Measurements from ENCODE around the gene HTRA3. TPM values are rescaled to one million over a fixed set of nuclear protein-coding genes. Genes with fewer than 3 reads are reported as not detected.

The HTRA3 gene
- total RNA-seq, 2 donors from 2014 or later = 6.0 to 18.9 TPM

DNA sequence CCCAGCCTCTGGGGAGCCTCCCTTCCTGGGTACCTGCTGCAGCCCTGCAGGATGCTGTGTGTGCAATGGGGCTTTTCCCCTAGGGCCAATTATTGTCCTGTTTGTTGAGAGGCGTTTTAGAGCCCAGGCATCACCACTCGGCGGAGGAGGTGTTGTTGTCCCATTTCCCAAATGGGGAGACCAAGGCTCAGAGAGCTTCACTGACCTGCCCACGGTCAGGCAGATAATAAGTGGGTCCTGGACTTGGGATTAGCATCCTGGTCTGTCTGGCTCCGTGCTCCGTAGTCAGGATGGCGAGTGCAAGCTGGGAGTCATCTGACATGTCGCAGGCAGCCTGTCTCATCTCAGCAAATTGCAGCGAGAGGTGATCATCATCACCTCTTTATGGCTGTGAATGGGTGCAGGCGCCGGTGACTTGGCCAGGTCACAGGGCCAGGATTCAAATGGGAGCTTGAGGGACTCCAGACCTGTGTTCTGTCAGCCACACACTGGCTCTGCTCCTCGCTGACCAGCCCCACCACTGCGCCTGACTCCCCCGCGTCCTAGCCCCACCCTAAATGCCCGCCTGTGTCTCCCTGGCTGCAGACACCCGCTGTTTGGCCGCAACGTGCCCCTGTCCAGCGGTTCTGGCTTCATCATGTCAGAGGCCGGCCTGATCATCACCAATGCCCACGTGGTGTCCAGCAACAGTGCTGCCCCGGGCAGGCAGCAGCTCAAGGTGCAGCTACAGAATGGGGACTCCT, 16.6 kb downstream of the HTRA3 start:
- no peak for TF ChIP-seq POLR2AphosphoS5 (IDR thresholded peaks at IDR 0.05)
- TF ChIP-seq, protein P1, sequence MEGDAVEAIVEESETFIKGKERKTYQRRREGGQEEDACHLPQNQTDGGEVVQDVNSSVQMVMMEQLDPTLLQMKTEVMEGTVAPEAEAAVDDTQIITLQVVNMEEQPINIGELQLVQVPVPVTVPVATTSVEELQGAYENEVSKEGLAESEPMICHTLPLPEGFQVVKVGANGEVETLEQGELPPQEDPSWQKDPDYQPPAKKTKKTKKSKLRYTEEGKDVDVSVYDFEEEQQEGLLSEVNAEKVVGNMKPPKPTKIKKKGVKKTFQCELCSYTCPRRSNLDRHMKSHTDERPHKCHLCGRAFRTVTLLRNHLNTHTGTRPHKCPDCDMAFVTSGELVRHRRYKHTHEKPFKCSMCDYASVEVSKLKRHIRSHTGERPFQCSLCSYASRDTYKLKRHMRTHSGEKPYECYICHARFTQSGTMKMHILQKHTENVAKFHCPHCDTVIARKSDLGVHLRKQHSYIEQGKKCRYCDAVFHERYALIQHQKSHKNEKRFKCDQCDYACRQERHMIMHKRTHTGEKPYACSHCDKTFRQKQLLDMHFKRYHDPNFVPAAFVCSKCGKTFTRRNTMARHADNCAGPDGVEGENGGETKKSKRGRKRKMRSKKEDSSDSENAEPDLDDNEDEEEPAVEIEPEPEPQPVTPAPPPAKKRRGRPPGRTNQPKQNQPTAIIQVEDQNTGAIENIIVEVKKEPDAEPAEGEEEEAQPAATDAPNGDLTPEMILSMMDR (IDR thresholded peaks at IDR 0.05) = no peak
- no peak for TF ChIP-seq POLR2A (IDR thresholded peaks at IDR 0.05)
- H3K9me3 ChIP-seq = no peaks in the 10 kb centered on the region
- no peak for DNase-seq (ENCODE audit: low spot score)
- no peak overlapping the region for H3K4me3 ChIP-seq
- H3K36me3 ChIP-seq = no peaks in the 10 kb centered on the region
- WGBS = 85% methylated on average over 23 of the region's 23 CpGs
- H3K27me3 ChIP-seq (replicated peaks; ENCODE audit: insufficient read depth) = no peaks in the 10 kb centered on the region
- H3K27ac ChIP-seq = no peak overlapping the region
- H3K4me1 ChIP-seq (replicated peaks) = peaks cover 5% of the 10 kb centered on the region
- intact Hi-C loops (cut with DNase I) = no loop called here

DNA sequence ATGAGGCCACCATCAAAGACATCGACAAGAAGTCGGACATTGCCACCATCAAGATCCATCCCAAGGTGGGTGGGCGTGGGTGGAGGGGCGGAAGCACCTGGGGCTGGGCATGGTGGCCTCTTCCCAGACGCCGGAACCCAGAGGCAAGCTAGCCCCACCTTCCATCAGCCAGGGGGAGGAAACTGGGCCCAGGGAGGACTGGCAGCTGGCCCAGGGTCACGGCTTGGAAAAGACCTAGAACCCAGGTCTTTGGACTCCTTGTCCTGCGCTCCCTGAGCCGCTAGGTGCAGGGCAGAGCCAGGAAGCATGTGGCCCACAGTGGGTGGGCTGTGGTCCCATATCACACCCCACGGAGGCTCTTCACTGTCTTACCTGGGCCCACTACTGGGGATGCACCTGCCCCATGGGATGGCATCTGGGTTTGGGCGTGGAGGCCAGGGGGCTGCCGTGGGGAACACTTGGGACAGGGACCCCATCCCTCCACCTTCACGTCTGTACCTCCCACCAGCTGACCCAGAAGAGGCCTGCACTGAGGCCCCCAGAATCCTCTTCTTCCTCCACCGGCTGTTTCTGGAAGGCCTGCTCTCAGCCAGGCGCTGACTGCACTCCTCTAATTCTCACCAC, 17.3 kb downstream of the HTRA3 start:
- Histone ChIP-seq H3K4me1 (replicated peaks) (peaks cover under 1% of the 10 kb centered on the region), H3K27me3 (replicated peaks; ENCODE audit: insufficient read depth) (no peaks in the 10 kb centered on the region), H3K4me3 (no peak overlapping the region), H3K9me3 (no peaks in the 10 kb centered on the region), H3K36me3 (no peaks in the 10 kb centered on the region), H3K27ac (no peak overlapping the region)
- 84% methylated on average over 13 of the region's 15 CpGs for WGBS
- intact Hi-C loops (cut with DNase I) = no loop called here
- TF ChIP-seq POLR2A (IDR thresholded peaks at IDR 0.05) (no peak), POLR2AphosphoS5 (IDR thresholded peaks at IDR 0.05) (no peak)
- TF ChIP-seq, protein P1 (IDR thresholded peaks at IDR 0.05) = no peak
- no peak for DNase-seq (ENCODE audit: low spot score)

DNA sequence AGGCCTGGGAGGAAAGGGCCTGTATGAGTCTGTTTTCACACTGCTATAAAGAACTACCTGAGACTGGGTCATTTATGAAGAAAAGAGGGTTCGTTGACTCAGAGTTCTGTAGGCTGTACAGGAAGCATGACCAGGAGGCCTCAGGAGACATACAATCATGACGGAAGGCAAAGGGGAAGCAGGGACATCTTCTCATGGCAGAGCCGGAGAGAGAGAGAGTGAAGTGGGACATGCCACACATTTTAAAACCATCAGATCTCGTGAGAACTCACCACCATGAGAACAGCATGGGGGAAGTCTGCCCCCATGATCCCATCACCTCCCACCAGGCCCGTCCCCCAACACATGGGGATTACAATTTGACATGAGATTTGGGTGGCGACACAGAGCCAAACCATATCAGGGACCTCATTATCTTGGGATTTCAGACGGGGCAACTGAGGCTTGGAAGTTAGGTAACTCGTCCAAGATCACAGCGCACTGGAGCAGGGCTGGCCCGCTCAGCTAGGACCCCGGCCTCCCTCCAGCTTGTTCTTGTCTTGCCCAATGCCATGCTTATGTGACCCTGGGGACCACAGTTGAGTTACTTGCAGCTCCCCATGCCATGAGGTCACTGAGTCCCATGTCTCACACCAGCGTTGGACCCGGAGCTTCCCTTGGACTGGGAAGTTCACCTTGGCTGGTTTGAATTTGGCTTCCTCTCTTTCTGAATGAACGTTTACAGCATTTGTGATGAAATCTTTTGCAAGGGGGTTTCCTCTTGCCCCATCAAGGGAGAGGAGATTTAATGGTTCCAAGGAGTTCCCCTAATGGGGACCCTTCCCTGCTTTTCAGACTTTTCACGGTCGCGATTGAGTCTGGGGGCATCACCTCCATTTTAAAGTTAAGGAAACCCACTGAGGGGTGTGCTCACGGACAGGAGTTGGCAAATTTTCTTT, 18.1 kb downstream of the HTRA3 start:
- no peaks in the 10 kb centered on the region for H3K4me1 ChIP-seq (replicated peaks)
- 90% methylated on average over 18 of the region's 18 CpGs for WGBS
- DNase-seq (ENCODE audit: low spot score) = no peak

DNA sequence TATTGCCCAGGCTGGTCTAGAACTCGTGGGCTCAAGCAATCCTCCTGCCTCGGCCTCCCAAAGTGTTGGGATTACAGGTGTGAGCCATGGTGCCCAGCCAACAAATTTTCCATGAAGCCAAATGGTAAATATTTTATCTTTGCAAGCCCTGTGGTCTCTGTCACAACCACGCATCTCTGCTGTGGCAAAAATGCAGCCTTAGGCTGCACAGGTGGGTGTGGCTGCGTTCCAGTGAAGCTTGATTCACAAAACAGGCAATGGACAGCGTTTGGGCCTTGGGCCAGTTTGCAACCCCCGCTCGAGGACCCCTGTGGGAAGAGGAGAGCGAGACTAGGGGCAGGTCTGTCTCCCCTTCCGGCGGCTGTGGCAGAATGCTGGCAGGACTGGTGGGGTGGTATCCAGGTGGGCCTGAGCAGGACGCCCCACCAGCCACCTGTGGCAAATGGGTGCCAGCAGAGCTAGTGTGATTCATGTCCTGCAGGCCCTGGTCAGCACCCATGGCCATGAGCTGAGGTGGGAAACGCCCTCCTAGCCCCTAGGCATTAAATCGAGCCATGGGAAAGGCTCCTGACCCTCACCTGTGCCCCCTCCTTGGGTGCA, 19.7 kb downstream of the HTRA3 start:
- Histone ChIP-seq H3K4me1 (replicated peaks) (no peaks in the 10 kb centered on the region), H3K36me3 (no peaks in the 10 kb centered on the region), H3K9me3 (no peaks in the 10 kb centered on the region), H3K27ac (no peak overlapping the region), H3K27me3 (replicated peaks; ENCODE audit: insufficient read depth) (no peaks in the 10 kb centered on the region), H3K4me3 (no peak overlapping the region)
- DNase-seq (ENCODE audit: low spot score) = no peak
- TF ChIP-seq, protein P1 (IDR thresholded peaks at IDR 0.05) = no peak
- no peak for TF ChIP-seq POLR2A (IDR thresholded peaks at IDR 0.05)
- TF ChIP-seq POLR2AphosphoS5 (IDR thresholded peaks at IDR 0.05) = no peak
- WGBS = 59% methylated on average over 11 of the region's 13 CpGs
- intact Hi-C loops (cut with DNase I) = no loop called here

More for the DNA sequence above, 18.1 kb downstream of the HTRA3 start:
- Histone ChIP-seq H3K4me3 (no peak overlapping the region), H3K27me3 (replicated peaks; ENCODE audit: insufficient read depth) (no peaks in the 10 kb centered on the region), H3K9me3 (no peaks in the 10 kb centered on the region), H3K27ac (no peak overlapping the region), H3K36me3 (no peaks in the 10 kb centered on the region)
- TF ChIP-seq POLR2A (IDR thresholded peaks at IDR 0.05) = no peak
- intact Hi-C loops (cut with DNase I) = no loop called here
